GM04503 (cell line): ENCODE results near the gene ZC3HAV1.
"Not testable (repeated sequence)": the region's sequence is repeated elsewhere in the genome, so short reads cannot be mapped to it uniquely, and the experiment has no call there.

Source experiments
- DNase-seq: peaks from one replicate; pipeline ENCODE4 v3.0.0-alpha.2; 2012; ENCODE audit warnings: low read depth

The ZC3HAV1 gene

DNA sequence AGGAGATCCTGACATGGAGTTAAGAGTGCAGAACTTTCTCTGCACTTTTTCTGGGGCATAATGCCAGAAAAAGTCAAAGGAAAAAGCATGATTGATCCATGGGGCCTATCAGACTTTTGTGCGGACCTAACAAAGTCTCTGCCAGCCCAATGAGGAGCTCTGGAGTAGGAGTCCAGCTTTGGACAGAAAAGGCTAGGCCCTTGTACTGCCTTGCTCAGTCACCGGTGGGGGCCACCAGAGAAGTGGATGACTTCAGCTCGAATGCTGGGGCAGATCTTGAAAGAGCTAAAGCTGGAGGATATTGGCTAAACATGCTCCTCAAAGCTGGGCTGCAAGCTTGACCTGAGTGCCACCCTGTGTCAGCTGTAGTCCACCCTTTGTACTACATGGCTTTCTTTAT lies 2.8 kb upstream of the ZC3HAV1 start:
- DNase-seq = no peak

DNA sequence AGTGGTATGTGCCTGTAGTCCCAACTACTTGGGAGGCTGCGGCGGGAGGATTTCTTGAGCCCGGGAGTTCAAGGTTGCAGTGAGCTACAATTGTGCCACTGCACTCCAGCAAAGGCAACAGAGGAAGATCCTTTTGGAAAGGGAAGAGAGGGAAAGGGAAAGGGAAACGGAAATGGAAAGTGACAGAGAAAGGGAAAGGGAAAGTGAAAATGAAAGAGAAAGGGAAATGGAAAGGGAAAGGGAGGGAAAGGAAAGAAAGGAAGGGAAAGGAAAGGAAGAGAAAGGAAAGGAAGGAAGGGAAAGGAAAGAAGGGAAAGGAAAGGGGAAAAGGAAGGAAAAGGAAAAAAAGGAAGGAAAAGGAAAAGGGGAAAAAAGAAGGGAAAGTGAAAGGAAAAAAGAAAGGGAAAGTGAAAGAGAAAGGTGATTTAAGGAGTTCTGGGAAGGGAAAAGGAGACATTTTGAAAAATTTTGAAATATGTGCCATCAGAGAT lies 2.3 kb upstream of the ZC3HAV1 start:
- no peak for DNase-seq

DNA sequence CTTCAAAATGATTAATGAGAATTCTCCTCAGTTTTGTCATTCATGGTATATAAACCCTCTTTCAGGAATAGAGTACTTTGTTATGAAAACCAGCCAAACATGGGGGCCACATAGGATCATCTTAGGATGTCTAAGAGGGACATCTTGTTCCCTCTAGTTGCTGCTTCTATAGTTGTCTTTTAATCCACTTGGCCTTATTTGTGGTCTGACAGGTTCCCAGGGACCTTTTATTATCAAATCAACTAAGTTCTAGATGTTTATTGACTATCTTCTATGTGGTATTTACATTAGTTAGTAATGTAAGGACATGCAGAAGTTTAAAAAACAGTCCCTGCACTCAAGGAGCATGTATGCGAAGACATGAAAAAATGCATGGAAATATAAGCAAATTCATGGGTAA lies 1.6 kb upstream of the ZC3HAV1 start:
- no peak for DNase-seq

- no peak for DNase-seq
These were observed 477 bp upstream of the ZC3HAV1 start for GRCh38 chr7:139109983-139110411.

DNA sequence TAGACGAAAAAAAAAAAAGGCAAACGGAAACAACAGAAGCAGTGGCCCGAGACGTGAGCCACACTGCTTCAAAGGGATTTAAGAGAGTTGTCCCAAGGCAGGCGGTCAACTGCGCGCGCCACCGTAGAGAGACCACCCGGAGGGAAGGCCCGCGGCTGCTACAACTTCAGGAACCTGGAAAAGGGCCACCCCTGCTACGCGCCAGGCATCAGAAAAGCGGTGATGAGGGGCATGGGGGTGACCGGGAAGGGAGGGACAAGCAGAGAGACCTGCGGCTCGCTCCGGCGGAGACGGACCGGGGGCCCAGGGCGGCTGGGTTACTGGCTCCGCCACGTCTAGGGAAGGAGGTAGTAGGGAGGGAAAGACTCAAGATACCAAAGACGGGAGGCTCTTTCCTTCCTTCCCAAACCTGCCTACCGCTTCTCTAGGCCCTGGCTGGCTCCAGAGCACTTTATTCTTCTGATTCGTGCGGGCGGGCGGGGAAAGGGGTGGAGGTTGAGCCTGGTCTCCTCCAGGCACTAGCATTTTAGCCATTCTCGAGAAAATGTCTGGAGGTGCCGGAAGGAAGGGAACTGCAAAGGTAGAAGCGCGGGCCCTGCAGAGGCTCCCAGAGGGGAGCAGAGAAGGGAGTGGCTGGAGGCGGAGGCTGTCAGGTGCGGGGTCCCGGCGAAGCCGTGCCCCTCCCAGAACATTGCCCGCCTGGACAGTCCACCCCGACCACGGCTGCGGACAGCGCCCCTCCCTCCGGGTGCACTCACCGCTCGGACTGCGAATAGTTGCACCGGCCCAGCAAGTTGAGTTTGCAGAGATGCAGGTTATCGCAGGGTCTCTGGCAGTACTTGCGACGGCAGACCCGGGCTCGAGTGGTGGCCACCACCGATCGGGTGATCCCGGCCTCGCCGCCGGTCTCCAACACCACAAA lies 993 bp downstream of the ZC3HAV1 start:
- DNase-seq = no peak

DNA sequence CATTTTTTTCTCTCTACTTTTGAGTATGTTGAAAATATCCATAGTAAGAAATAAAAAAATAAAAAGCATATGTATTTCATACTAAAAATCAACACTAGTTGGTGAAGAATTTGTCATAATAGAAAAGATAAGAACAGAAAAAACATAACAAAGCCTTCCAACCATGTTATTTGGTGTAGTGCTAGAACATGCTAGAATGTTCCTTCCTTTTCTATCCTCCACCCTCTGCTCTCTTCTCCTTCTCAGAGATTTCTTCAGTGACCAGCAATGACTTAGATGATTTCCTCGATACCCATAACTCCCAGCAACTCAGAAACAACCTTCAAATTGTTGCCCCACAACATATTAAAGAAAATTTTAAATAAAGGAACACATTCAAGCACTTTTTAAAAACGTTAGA lies 2.6 kb downstream of the ZC3HAV1 start:
- no peak for DNase-seq

DNA sequence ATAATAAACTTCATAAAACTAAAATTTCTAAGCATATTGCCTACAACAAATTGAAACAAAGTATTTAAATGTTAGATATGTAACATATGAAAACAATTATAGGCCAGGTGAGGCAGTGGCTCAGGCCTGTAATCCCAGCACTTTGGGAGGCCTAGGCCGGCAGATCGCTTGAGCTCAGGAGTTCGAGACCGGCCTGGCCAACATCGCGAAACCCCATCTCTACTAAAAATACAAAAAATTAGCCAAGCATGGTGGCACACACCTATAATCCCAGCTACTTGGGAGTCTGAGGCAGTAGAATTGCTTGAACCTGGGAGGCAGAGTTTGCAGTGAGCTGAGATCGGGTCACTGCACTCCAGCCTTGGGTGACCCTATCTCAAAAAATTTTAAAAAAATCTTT lies 3.3 kb downstream of the ZC3HAV1 start:
- DNase-seq = not testable (repeated sequence)

- DNase-seq = no peak
These were observed 4.0 kb downstream of the ZC3HAV1 start for GRCh38 chr7:139105484-139105883.

DNA sequence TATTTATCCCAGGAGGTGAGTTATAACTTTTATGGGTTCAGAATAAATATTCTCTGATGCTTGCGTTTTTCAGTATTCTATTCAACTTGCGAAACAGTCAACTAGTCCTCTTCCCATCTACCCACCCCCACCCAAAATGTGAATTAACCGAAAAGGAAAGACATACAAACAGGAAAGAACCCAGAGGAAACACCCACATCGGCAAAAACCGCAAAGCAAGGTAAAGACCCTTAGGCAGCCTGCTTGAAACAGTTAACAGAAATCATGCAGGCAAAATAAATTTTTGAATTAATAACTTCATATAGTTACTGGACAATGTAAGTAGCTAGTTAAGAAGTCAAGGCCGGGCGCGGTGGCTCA lies 5.4 kb downstream of the ZC3HAV1 start:
- DNase-seq = no peak

DNA sequence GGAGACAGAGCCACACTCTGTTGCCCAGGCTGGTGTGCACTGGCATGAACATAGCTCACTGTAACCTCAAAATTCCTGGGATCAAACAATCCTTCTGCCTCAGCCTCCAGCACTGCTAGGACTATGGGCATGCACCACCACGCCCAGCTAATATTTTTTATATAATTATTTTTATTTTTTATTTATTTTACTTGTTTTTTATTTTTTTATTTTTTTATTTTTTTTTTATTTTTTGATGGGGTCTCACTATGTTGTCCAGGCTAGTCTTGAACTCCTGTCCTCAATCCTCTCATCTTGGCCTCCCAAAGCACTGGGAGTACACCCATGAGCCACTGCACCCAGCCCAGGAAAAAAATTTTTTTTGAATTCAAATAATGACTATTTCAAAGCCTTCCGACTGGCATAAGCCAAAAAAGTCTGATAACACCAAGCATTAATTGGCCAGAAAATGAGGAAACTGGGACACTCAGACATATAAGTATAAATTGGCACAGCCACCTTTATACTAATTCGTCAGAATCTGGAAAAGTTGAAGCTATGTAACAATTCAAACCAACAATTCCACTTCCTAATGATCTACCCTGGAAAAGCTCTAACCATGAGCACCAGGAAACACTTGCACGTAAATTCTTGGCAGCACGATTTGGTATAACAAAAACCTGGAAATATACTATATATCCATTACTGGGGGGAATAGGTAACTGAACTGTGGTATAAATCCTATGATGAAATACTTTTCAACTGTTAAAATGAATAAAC lies 6.3 kb downstream of the ZC3HAV1 start:
- DNase-seq = no peak

DNA sequence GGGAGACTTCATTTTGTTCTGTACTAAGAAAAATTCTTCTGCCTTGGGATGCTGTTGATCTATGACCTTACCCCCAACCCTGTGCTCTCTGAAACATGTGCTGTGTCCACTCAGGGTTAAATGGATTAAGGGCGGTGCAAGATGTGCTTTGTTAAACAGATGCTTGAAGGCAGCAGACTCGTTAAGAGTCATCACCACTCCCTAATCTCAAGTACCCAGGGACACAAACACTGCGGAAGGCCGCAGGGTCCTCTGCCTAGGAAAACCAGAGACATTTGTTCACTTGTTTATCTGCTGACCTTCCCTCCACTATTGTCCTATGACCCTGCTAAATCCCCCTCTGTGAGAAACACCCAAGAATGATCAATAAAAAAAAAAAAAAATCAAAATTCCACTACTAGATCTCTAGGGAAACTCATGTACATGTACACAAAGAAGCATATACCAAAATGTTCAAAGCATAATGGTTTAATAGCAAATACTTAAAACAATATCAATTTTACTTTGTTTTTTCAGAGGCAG lies 7.8 kb downstream of the ZC3HAV1 start:
- DNase-seq = not testable (repeated sequence)

DNA sequence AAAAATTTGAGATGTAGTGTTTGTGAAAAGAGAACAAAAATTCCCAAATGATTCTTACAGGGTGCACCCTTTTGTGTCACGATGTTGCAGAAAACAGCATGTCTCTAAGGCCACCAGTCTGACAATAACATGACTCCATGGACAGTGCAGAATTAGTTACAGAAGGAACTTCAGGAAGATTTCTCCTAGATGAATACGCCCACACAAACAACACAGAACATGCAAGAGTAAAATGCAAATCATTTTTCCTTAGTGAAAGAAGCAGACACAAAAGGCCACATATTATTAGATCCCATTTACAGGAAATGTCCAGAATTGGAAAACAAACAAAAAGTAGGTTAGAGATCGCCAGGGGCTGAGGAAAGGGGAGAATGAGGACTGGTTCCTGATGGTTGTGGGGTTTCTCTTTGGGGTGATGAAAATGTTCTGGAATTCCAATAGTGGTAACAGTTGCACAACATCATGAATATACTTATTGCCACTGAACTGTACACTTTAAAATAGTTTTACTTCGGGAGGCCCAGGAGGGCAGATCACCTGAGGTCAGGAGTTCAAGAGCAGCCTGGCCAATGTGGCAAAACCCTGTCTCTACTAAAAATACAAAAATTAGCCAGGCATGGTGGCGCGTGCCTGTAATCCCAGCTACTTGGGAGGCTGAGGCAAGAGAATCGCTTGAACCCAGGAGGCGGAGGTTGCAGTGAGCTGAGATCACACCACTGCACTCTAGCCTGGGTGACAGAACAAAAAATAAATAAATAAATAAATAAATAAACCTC lies 10.2 kb downstream of the ZC3HAV1 start:
- no peak for DNase-seq

DNA sequence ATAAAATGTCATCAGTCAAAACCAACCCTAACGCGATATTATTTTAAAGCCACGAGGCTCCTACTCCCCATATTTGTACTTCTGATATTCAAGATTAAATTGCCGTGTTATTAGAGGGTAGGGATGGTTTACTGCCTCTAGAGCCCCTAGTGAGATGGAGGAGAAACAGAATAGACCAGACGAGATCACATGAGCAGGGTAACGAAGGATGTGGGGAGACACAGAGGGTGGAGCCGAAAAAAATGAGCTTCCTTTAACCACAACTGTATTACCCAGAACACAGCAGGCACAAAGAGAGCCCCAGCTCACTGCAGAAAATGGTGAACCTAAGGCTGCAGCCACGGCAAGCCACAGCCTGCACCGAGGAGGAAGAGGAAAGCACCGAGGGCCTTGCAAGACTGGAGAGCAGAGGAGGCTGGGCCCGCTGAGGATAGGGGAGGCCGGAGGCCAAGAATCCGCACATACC lies 14.3 kb downstream of the ZC3HAV1 start:
- no peak for DNase-seq

- no peak for DNase-seq
These were observed 14.9 kb downstream of the ZC3HAV1 start for GRCh38 chr7:139094596-139094995.

DNA sequence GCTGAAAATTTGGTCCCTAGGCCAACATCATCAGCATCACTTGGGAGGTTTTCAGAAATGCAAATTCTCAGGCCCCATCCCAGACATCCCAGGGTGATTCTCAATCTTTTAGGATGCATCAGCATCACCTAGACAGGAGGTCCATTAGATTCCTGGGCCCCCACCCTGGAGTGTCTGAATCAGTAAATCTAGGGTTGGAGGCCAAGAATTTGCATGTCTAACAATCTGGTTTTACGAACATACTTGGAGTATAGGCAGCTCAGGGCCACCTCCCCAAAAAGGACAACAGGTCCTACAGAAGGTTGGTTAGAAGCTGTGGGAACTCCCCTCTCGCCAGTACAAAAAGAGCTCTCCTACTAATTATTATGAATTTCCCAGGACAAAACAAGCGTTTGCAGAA lies 15.5 kb downstream of the ZC3HAV1 start:
- no peak for DNase-seq

GRCh38 chr7:139093512-139093911 lies 16.0 kb downstream of the ZC3HAV1 start:
- DNase-seq = not testable (repeated sequence)

- DNase-seq = no peak
These were observed 17.3 kb downstream of the ZC3HAV1 start for GRCh38 chr7:139092090-139092796.

GRCh38 chr7:139091677-139091996 lies 17.9 kb downstream of the ZC3HAV1 start:
- DNase-seq = no peak

DNA sequence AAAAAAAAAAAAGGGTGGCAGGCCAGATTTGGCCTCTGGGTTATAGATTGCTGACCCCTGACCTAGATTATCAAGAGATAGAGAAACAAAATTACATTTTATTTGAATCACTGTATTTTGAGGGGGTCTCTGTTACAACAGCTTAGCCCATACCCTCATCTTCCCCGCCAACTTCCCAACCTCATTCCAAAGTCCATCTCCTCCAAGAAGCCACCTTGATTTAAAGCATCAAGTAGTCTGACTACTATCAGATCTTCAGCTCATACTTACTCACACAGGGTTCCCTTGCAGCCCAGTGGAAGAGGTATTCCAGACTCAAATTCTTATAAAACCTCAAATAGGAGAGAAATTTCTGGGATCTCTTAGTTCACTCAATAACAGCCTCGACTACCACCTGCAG lies 20.4 kb downstream of the ZC3HAV1 start:
- no peak for DNase-seq

DNA sequence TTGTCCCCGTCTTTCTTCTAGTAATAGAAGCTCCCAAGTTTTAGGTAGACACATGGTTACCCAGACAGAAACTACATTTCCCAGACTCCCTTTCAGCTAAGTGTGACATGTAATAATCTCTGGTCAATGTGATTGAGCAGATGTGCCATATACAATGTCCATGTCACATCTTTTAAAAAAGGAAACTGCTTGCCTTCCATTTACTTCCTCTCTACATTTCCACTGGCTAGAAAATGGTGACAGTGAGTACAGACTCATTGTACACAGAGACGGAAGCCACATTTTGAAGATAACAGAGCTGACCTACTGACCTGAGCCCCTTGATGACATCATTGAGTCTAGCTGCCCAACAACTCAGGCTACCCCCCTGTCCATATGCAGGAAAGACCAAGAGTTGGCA lies 21.3 kb downstream of the ZC3HAV1 start:
- DNase-seq = no peak

GRCh38 chr7:139087212-139087611 lies 22.3 kb downstream of the ZC3HAV1 start:
- no peak for DNase-seq

DNA sequence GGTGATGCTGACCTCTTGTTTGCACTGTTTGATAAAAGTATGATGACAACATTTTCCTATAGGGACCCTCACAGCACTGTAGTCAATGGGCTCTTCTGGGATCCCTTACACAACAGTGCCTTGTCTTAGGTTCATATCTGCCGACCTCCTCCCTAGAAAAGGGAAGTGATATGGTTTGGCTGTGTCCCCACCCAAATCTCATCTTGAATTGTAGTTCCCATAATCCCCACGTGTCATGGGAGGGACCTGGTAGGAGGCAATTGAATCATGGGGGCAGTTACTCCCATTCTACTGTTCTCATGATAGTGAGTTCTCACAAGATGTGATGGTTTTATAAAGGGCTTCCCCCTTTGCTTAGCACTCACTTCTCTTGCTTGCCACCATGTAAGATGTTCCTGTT lies 23.1 kb downstream of the ZC3HAV1 start:
- no peak for DNase-seq
